ENCODE results near the gene ME1.
"Not testable (repeated sequence)": the region's sequence is repeated elsewhere in the genome, so short reads cannot be mapped to it uniquely, and the experiment has no call there.

ME1 gene

GRCh38 chr6:83352424-83353061 is 78.3 kb downstream of the ME1 start:
- no peak for DNase-seq

GRCh38 chr6:83343121-83343520 is 87.7 kb downstream of the ME1 start:
- DNase-seq: no peak

- DNase-seq: no peak
Observed at GRCh38 chr6:83341765-83342164, 89.1 kb downstream of the ME1 start.

- DNase-seq: not testable (repeated sequence)
Observed at GRCh38 chr6:83333916-83334315, 96.9 kb downstream of the ME1 start.

- no peak for DNase-seq
Observed at GRCh38 chr6:83333500-83333899, 97.4 kb downstream of the ME1 start.

GRCh38 chr6:83314693-83315092 is 116.2 kb downstream of the ME1 start:
- no peak for DNase-seq

- DNase-seq: no peak
Observed at GRCh38 chr6:83313882-83314281, 117.0 kb downstream of the ME1 start.

- no peak for DNase-seq
Observed at GRCh38 chr6:83311231-83311630, 119.6 kb downstream of the ME1 start.

GRCh38 chr6:83310046-83310445 is 120.8 kb downstream of the ME1 start:
- no peak for DNase-seq

GRCh38 chr6:83309344-83309743 is 121.5 kb downstream of the ME1 start:
- no peak for DNase-seq

- DNase-seq: no peak
Observed at GRCh38 chr6:83308833-83309232, 122.0 kb downstream of the ME1 start.

GRCh38 chr6:83307849-83308248 is 123.0 kb downstream of the ME1 start:
- no peak for DNase-seq

GRCh38 chr6:83303426-83303825 is 127.4 kb downstream of the ME1 start:
- no peak for DNase-seq

GRCh38 chr6:83294676-83295075 is 136.2 kb downstream of the ME1 start:
- DNase-seq: no peak

GRCh38 chr6:83292900-83293843 is 137.7 kb downstream of the ME1 start:
- DNase-seq: no peak

GRCh38 chr6:83287298-83287697 is 143.6 kb downstream of the ME1 start:
- not testable (repeated sequence) for DNase-seq

GRCh38 chr6:83285917-83286316 is 144.9 kb downstream of the ME1 start:
- no peak for DNase-seq

GRCh38 chr6:83273596-83273995 is 157.3 kb downstream of the ME1 start:
- DNase-seq: no peak

GRCh38 chr6:83270971-83271719 is 159.7 kb downstream of the ME1 start:
- no peak for DNase-seq

GRCh38 chr6:83265384-83265783 is 165.5 kb downstream of the ME1 start:
- DNase-seq: no peak

GRCh38 chr6:83260577-83260976 is 170.3 kb downstream of the ME1 start:
- no peak for DNase-seq

- no peak for DNase-seq
Observed at GRCh38 chr6:83258517-83258916, 172.3 kb downstream of the ME1 start.

GRCh38 chr6:83257791-83258190 is 173.1 kb downstream of the ME1 start:
- no peak for DNase-seq

- not testable (repeated sequence) for DNase-seq
Observed at GRCh38 chr6:83256719-83257118, 174.1 kb downstream of the ME1 start.
